Lung (tissue), 12 donors: ENCODE data around the gene ABCA4. TPM values are rescaled to one million over a fixed set of nuclear protein-coding genes. Genes with fewer than 3 reads are reported as not detected.
A peak's percentile ranks its signal among the peaks of the same experiment; 100 is the strongest.

Experiments used
- ATAC-seq: fragments of 200-7000 bp; cut with Tn5 transposase; one replicate; pipeline ENCODE4 v1.9.1; 2020; ENCODE audit warnings: moderate number of reproducible peaks; ENCODE audit not compliant: insufficient read depth, low FRiP score
- DNase-seq, 3 donors: peaks; one replicate each; pipeline ENCODE4 v3.0.0-alpha.2; 2013 to 2017
- H3K27ac ChIP-seq, 2 donors: one replicate each; pipeline ENCODE4 v1.5.1; 2013; ENCODE audit warnings: mild to moderate bottlenecking in 2 of 2, moderate library complexity in 2 of 2, control low read depth in 1 of 2, inconsistent platforms in 1 of 2, low read depth in 1 of 2, low read length in 1 of 2
- H3K27me3 ChIP-seq, 3 donors: one replicate each; pipeline ENCODE4 v1.5.1; 2013; ENCODE audit warnings: low read length in 2 of 3; ENCODE audit not compliant: control insufficient read depth in 3 of 3, insufficient read depth in 3 of 3
- H3K36me3 ChIP-seq, 4 donors: one replicate each; pipeline ENCODE4 v1.5.1; 2013; ENCODE audit warnings: low read length in 4 of 4, mild to moderate bottlenecking in 1 of 4, moderate library complexity in 1 of 4; ENCODE audit not compliant: control insufficient read depth in 4 of 4, insufficient read depth in 4 of 4
- H3K4me1 ChIP-seq, 5 donors: one replicate each; pipeline ENCODE4 v1.5.1; 2013; ENCODE audit warnings: low read length in 5 of 5, mild to moderate bottlenecking in 2 of 5, moderate library complexity in 1 of 5; ENCODE audit not compliant: control insufficient read depth in 5 of 5, insufficient read depth in 5 of 5
- H3K4me3 ChIP-seq: one replicate; pipeline ENCODE4 v1.5.1; 2013; ENCODE audit warnings: mild to moderate bottlenecking, control low read depth, moderate library complexity
- H3K9ac ChIP-seq, 2 donors: one replicate each; pipeline ENCODE4 v1.5.1; 2013; ENCODE audit warnings: low read length in 2 of 2, control low read depth in 1 of 2; ENCODE audit not compliant: insufficient read depth in 1 of 2
- H3K9me3 ChIP-seq, 4 donors: one replicate each; pipeline ENCODE4 v1.5.1; 2013; ENCODE audit warnings: low read length in 3 of 4, mild to moderate bottlenecking in 1 of 4, moderate library complexity in 1 of 4; ENCODE audit not compliant: control insufficient read depth in 4 of 4, insufficient read depth in 3 of 4
- WGBS, 2 donors: extraction: QIAGEN DNeasy Blood & Tissue Kit; methylation state at CpG; one replicate each; pipeline ENCODE4 v1.1.7; 2013; 5-methylcytosine and 5-hydroxymethylcytosine counted together
- polyA plus RNA-seq, 2 donors: library from polyadenylated mRNA; stranded (reverse); fragments of 200-250 nt; gene quantifications; one replicate each; pipeline ENCODE4 v1.2.1, GENCODE V29; 2013
- total RNA-seq, 2 donors: library from RNA; depleted of rRNA in 1 of 2; stranded (reverse); fragments of >200 nt in 1 of 2; gene quantifications; one replicate each; pipeline ENCODE4 v1.2.1, GENCODE V29; 2014 to 2021
- TF ChIP-seq, protein P1 (sequence below): IDR thresholded peaks from 2 replicates; pipeline ENCODE4 v1.5.1; 2012; ENCODE audit warnings: mild to moderate bottlenecking; ENCODE audit errors: control extremely low read depth, extremely low read depth
- donor health status: control.
- donor health status: control.
- donor health status: Bipolar disorder and iron deficiency.
- donor health status: healthy.
- donor health status: DM: yes; HTN: yes; CAD: no.

The ABCA4 gene
- total and polyA plus RNA-seq, 4 donors = 0.21 to 1.0 (median 0.67) TPM

GRCh38 chr1:94113589-94114226 lies 7.2 kb downstream of the ABCA4 start:
- Histone ChIP-seq H3K27me3 (no peaks in the 10 kb centered on the region), H3K36me3 (no peaks in the 10 kb centered on the region), H3K4me1 (peaks cover 0 to 6% (median 4%) of the 10 kb centered on the region in 5 donors), H3K4me3 (no peak overlapping the region), H3K9ac (no peak overlapping the region), H3K9me3 (no peaks in the 10 kb centered on the region), H3K27ac (no peak overlapping the region)
- DNase-seq (peak in 2 of 3 donors; percentile 40 to 63), ATAC-seq (no peak)
- WGBS, 2 donors = 60 to 80% methylated on average over 2 of the region's 2 CpGs
- TF ChIP-seq, protein P1, sequence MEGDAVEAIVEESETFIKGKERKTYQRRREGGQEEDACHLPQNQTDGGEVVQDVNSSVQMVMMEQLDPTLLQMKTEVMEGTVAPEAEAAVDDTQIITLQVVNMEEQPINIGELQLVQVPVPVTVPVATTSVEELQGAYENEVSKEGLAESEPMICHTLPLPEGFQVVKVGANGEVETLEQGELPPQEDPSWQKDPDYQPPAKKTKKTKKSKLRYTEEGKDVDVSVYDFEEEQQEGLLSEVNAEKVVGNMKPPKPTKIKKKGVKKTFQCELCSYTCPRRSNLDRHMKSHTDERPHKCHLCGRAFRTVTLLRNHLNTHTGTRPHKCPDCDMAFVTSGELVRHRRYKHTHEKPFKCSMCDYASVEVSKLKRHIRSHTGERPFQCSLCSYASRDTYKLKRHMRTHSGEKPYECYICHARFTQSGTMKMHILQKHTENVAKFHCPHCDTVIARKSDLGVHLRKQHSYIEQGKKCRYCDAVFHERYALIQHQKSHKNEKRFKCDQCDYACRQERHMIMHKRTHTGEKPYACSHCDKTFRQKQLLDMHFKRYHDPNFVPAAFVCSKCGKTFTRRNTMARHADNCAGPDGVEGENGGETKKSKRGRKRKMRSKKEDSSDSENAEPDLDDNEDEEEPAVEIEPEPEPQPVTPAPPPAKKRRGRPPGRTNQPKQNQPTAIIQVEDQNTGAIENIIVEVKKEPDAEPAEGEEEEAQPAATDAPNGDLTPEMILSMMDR = no peak

GRCh38 chr1:94111879-94112278 lies 9.1 kb downstream of the ABCA4 start:
- Histone ChIP-seq H3K36me3 (no peaks in the 10 kb centered on the region), H3K27me3 (no peaks in the 10 kb centered on the region), H3K9ac (no peak overlapping the region), H3K4me1 (peaks cover 0 to 6% (median 4%) of the 10 kb centered on the region in 5 donors), H3K4me3 (no peak overlapping the region), H3K27ac (no peak overlapping the region), H3K9me3 (no peaks in the 10 kb centered on the region)
- DNase-seq (no peak), ATAC-seq (no peak)
- TF ChIP-seq, protein P1 = no peak
- WGBS, 2 donors = 87 to 90% methylated on average over 9 of the region's 9 CpGs

- Histone ChIP-seq H3K9ac (no peak overlapping the region), H3K27me3 (no peaks in the 10 kb centered on the region), H3K9me3 (no peaks in the 10 kb centered on the region), H3K4me1 (peaks cover 0 to 6% (median 0%) of the 10 kb centered on the region in 5 donors), H3K27ac (no peak overlapping the region), H3K4me3 (no peak overlapping the region), H3K36me3 (no peaks in the 10 kb centered on the region)
- 83 to 84% methylated on average over 10 of the region's 10 CpGs for WGBS, 2 donors
- no peak for DNase-seq
- ATAC-seq = no peak
- TF ChIP-seq, protein P1 = no peak
Observed at GRCh38 chr1:94110946-94111740, 9.8 kb downstream of the ABCA4 start.
